Nephron (organoid): ENCODE data around the gene EMC10.
"Not testable (repeated sequence)": the region's sequence is repeated elsewhere in the genome, so short reads cannot be mapped to it uniquely, and the experiment has no call there.

ENCODE experiments used
- H3K27ac Mint-ChIP-seq, 3 experiments: 2 replicates each; pipeline ENCODE4 v1.8.0; 2020; ENCODE audit warnings: mixed read lengths in 3 of 3, mild to moderate bottlenecking in 2 of 3, moderate library complexity in 1 of 3
- H3K27me3 Mint-ChIP-seq: 2 replicates; pipeline ENCODE4 v1.8.0; 2021; ENCODE audit warnings: low read depth, mild to moderate bottlenecking, moderate library complexity, mixed read lengths
- H3K36me3 Mint-ChIP-seq: 2 replicates; pipeline ENCODE4 v1.8.0; 2020; ENCODE audit warnings: low read depth, mixed read lengths
- H3K4me1 Mint-ChIP-seq: 2 replicates; pipeline ENCODE4 v1.8.0; 2020; ENCODE audit warnings: mixed read lengths
- H3K4me3 Mint-ChIP-seq, 3 experiments: 2 replicates each; pipeline ENCODE4 v1.8.0; 2020; ENCODE audit warnings: mild to moderate bottlenecking in 3 of 3, mixed read lengths in 3 of 3, moderate library complexity in 2 of 3
- H3K9me3 Mint-ChIP-seq: 2 replicates; pipeline ENCODE4 v1.8.0; 2020; ENCODE audit warnings: mixed read lengths
- TF ChIP-seq, protein P1 (sequence below), 3 experiments: fragments of 200-600 bp; sonication (generic); IDR thresholded peaks; one replicate each; pipeline ENCODE4 v1.5.0; 2021; ENCODE audit warnings: antibody characterized with exemption in 3 of 3; ENCODE audit not compliant: unreplicated experiment in 3 of 3

Gene EMC10

DNA sequence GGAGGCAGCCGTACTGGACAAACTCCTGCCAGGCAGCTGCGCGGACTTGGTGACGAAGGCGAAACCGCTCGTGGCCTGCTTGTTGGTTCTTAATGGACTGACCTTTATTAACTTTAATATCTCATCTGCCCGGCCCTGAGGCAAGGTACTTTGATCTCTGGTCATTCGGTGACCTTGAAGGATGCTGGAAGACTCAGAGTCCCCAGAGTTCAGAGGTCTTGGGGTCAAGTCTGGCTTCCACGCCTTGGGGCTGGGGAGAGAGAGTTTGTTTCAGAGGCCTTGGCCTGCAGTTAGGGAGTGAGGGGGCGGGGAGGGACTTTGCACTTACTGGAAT is 9.6 kb upstream of the EMC10 start:
- Mint-ChIP-seq H3K9me3 (no peaks in the 10 kb centered on the region), H3K36me3 (no peaks in the 10 kb centered on the region), H3K27ac (no peak overlapping the region), H3K27me3 (peaks cover 3% of the 10 kb centered on the region), H3K4me3 (no peak overlapping the region), H3K4me1 (peaks cover 3% of the 10 kb centered on the region)
- TF ChIP-seq, protein P1, sequence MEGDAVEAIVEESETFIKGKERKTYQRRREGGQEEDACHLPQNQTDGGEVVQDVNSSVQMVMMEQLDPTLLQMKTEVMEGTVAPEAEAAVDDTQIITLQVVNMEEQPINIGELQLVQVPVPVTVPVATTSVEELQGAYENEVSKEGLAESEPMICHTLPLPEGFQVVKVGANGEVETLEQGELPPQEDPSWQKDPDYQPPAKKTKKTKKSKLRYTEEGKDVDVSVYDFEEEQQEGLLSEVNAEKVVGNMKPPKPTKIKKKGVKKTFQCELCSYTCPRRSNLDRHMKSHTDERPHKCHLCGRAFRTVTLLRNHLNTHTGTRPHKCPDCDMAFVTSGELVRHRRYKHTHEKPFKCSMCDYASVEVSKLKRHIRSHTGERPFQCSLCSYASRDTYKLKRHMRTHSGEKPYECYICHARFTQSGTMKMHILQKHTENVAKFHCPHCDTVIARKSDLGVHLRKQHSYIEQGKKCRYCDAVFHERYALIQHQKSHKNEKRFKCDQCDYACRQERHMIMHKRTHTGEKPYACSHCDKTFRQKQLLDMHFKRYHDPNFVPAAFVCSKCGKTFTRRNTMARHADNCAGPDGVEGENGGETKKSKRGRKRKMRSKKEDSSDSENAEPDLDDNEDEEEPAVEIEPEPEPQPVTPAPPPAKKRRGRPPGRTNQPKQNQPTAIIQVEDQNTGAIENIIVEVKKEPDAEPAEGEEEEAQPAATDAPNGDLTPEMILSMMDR (IDR thresholded peaks at IDR 0.05; ENCODE audit: unreplicated experiment in 3 of 3) = no peak

DNA sequence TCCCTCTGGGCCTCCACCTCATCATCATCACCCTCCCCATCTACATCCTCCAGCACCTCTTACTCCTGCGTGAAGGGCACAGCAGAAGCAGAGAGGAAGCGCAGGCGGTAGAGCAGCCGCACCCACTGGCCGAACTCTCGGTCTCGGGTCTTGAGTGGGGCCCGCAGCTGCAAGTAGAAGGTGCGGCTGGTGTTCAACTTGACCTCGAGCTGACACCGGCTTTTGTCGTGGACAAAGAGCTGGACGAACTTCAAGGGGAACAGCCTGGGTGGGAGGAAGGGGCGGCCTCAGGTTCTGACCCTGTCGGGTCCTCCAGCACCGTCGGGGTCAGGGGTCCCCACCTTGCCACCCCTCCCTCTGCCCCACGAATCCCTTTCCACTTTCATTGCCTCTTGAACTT is 8.7 kb upstream of the EMC10 start:
- Mint-ChIP-seq H3K27ac (no peak overlapping the region), H3K4me1 (peaks cover 3% of the 10 kb centered on the region), H3K4me3 (no peak overlapping the region), H3K9me3 (no peaks in the 10 kb centered on the region), H3K36me3 (no peaks in the 10 kb centered on the region), H3K27me3 (peaks cover 3% of the 10 kb centered on the region)
- TF ChIP-seq, protein P1 (IDR thresholded peaks at IDR 0.05; ENCODE audit: unreplicated experiment in 3 of 3) = no peak

DNA sequence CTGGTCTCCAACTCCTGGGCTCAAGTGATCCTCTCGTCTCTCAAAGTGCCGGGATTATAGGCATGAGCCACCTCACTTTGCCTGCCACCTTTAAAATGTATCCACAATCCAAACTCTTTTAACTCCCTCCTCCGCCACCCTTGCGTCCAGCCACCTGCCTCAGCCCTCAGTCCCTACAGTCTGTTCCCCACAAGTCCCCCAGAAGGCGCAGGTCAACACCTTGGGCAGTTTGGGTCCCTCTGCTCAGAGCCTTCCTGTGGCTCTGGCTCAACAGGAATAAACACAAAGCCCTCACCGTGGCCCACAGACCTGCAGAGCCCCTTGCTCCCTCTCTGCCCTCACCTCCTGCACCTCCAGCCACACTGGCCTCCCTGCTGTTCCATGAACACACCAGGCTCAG is 7.5 kb upstream of the EMC10 start:
- peaks cover 3% of the 10 kb centered on the region for H3K4me1 Mint-ChIP-seq
- H3K9me3 Mint-ChIP-seq = no peaks in the 10 kb centered on the region
- TF ChIP-seq, protein P1 (IDR thresholded peaks at IDR 0.05; ENCODE audit: unreplicated experiment in 3 of 3) = no peak
- H3K36me3 Mint-ChIP-seq = no peaks in the 10 kb centered on the region
- H3K4me3 Mint-ChIP-seq = no peak overlapping the region
- peaks cover 1% of the 10 kb centered on the region for H3K27me3 Mint-ChIP-seq
- H3K27ac Mint-ChIP-seq = no peak overlapping the region

DNA sequence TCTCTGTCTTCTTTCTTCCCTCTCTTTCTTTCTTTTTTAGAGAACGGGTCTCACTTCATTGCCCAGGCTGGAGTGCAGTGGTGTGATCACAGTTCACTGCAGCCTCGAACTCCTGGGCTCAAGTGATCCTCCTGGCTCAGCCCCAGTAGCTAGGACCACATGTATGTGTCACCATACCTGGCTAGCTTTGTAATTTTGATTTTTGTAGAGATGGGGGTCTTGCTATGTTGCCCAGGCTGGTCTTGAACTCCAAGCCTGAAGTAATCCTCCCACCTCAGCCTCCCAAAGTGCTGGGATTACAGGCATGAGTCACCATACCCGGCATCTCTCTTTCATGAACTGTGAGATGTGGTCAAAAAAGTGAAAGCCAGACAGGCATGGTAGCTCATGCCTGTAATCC is 3.0 kb upstream of the EMC10 start:
- Mint-ChIP-seq H3K36me3 (peaks cover 18% of the 10 kb centered on the region), H3K27ac (peak overlapping the region in 1 of 3 experiments; percentile 17), H3K4me1 (peaks cover 14% of the 10 kb centered on the region)
- H3K4me3 Mint-ChIP-seq, H3K9me3 Mint-ChIP-seq, H3K27me3 Mint-ChIP-seq: not testable (repeated sequence)

DNA sequence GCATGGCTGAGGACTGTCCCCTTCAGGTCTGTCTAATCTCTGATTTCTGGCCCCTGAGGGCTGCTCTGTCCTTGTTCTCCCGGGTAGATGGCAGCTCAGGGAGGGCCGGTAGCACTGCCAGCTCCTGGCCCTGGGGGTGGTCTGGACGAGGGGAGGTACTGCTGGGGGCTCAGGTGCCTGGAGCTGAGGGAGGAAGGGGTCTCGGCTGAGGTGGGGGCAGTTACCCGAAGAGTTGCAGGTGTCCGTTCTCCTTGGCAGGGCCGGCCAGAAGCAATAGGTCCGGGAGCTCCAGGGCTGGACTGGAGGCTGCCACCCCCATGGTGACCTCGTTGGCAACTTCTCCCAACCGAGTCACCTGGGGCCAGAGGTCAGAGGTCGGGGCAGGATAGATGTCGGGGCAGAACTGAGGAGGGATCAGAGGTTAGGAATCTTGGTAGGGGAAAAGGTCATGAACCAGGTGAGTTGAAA is 1.2 kb upstream of the EMC10 start:
- Mint-ChIP-seq H3K4me1 (peaks cover 14% of the 10 kb centered on the region), H3K9me3 (peaks cover 3% of the 10 kb centered on the region), H3K36me3 (peaks cover 30% of the 10 kb centered on the region), H3K27ac (peak overlapping the region in 2 of 3 experiments; percentile 32 to 34), H3K27me3 (no peaks in the 10 kb centered on the region), H3K4me3 (peak overlapping the region; percentile 80 to 98 (median 97))
- TF ChIP-seq, protein P1 (IDR thresholded peaks at IDR 0.05; ENCODE audit: unreplicated experiment in 3 of 3) = no peak

DNA sequence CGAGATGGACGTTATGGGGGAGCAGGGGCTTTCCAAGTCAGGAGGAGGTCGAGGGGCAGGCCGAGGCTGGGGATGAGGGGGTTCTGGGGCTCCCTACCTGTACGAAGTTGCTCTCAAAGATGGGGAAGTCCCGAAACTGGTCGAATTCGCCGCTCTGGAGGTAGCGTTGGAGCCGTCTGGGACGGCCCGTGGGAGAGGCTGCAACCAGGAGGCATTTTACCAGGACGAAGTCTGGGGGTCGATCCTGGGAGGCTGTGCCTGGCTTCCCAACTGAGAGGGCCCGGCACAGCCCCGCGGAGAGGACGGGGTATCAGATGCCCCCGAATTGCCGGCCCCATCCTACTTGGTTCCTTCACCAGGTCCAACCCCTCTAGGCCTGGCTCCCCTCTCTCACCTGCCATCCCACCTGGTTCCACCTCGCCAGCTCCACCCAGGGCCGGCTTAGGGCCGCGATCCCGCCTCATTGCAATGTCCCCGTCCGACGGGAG is 527 bp upstream of the EMC10 start:
- H3K27ac Mint-ChIP-seq = peak overlapping the region in 1 of 3 experiments; percentile 99
- H3K9me3 Mint-ChIP-seq = peaks cover 3% of the 10 kb centered on the region
- peaks cover 14% of the 10 kb centered on the region for H3K4me1 Mint-ChIP-seq
- H3K4me3 Mint-ChIP-seq = peak overlapping the region; percentile 97 to 98 (median 98)
- peaks cover 31% of the 10 kb centered on the region for H3K36me3 Mint-ChIP-seq
- TF ChIP-seq, protein P1 (IDR thresholded peaks at IDR 0.05; ENCODE audit: unreplicated experiment in 3 of 3) = no peak
- no peaks in the 10 kb centered on the region for H3K27me3 Mint-ChIP-seq
